H9 (cell line): Measurements from ENCODE around the gene MB. TPM values are rescaled to one million over a fixed set of nuclear protein-coding genes. Genes with fewer than 3 reads are reported as not detected.

Experiments used
- DNase-seq: peaks from one replicate; pipeline ENCODE4 v3.0.0-alpha.2; 2017
- H2AFZ ChIP-seq: one replicate; pipeline ENCODE4 v1.6.1; 2013; ENCODE audit warnings: mild to moderate bottlenecking, low read length, control low read depth, moderate library complexity
- H2AK5ac ChIP-seq: 2 replicates; pipeline ENCODE4 v1.6.1; 2013; ENCODE audit warnings: low read length, control low read depth, mixed read lengths; ENCODE audit not compliant: insufficient read length
- H2BK120ac ChIP-seq: one replicate; pipeline ENCODE4 v1.6.1; 2013; ENCODE audit warnings: low read depth, mild to moderate bottlenecking, low read length, control low read depth, inconsistent platforms; ENCODE audit not compliant: poor library complexity, severe bottlenecking
- H2BK12ac ChIP-seq: 2 replicates; pipeline ENCODE4 v1.6.1; 2013; ENCODE audit warnings: low read length, control low read depth, mixed read lengths, low read depth; ENCODE audit not compliant: insufficient read length
- H2BK15ac ChIP-seq: 2 replicates; pipeline ENCODE4 v1.6.1; 2013; ENCODE audit warnings: low read depth, low read length, control low read depth
- H2BK20ac ChIP-seq: one replicate; pipeline ENCODE4 v1.6.1; 2013; ENCODE audit warnings: low read depth, mild to moderate bottlenecking, low read length, control low read depth, inconsistent platforms; ENCODE audit not compliant: poor library complexity, severe bottlenecking
- H2BK5ac ChIP-seq: 2 replicates; pipeline ENCODE4 v1.6.1; 2013; ENCODE audit warnings: low read length, control low read depth, mixed read lengths; ENCODE audit not compliant: insufficient read length
- H3K14ac ChIP-seq: 2 replicates; pipeline ENCODE4 v1.6.1; 2013; ENCODE audit warnings: low read length, control low read depth; ENCODE audit not compliant: insufficient read depth
- H3K18ac ChIP-seq: 2 replicates; pipeline ENCODE4 v1.6.1; 2013; ENCODE audit warnings: low read depth, mild to moderate bottlenecking, mixed read lengths, low read length, control low read depth; ENCODE audit not compliant: insufficient read length
- H3K23ac ChIP-seq: 2 replicates; pipeline ENCODE4 v1.6.1; 2013; ENCODE audit warnings: low read length, control low read depth, mixed read lengths, low read depth; ENCODE audit not compliant: insufficient read length
- H3K23me2 ChIP-seq: 2 replicates; pipeline ENCODE4 v1.6.1; 2013; ENCODE audit warnings: low read depth, mild to moderate bottlenecking, mixed read lengths, low read length, control low read depth; ENCODE audit not compliant: insufficient read length, poor library complexity, severe bottlenecking
- H3K27ac ChIP-seq: 2 replicates; pipeline ENCODE4 v1.5.1; 2013; ENCODE audit warnings: low read length, control low read depth, mixed read lengths, low read depth; ENCODE audit not compliant: insufficient read length
- H3K27me3 ChIP-seq: 2 replicates; pipeline ENCODE4 v1.6.1; 2013; ENCODE audit warnings: low read length, control low read depth, inconsistent platforms; ENCODE audit not compliant: insufficient read depth
- H3K4ac ChIP-seq: 2 replicates; pipeline ENCODE4 v1.6.1; 2013; ENCODE audit warnings: low read depth, mild to moderate bottlenecking, control low read depth, inconsistent platforms, low read length, moderate library complexity
- H3K4me1 ChIP-seq: 2 replicates; pipeline ENCODE4 v1.6.1; 2013; ENCODE audit warnings: low read length, control low read depth, inconsistent platforms; ENCODE audit not compliant: insufficient read depth
- H3K4me2 ChIP-seq: 2 replicates; pipeline ENCODE4 v1.6.1; 2013; ENCODE audit warnings: low read length, control low read depth, mixed read lengths; ENCODE audit not compliant: insufficient read length, insufficient read depth
- H3K56ac ChIP-seq: 2 replicates; pipeline ENCODE4 v1.6.1; 2013; ENCODE audit warnings: low read depth, mild to moderate bottlenecking, mixed read lengths, low read length, control low read depth; ENCODE audit not compliant: insufficient read length
- H3K79me1 ChIP-seq: 2 replicates; pipeline ENCODE4 v1.6.1; 2013; ENCODE audit warnings: low read depth, mild to moderate bottlenecking, moderate library complexity, low read length, control low read depth, inconsistent platforms; ENCODE audit not compliant: insufficient read depth, poor library complexity, severe bottlenecking
- H3K79me2 ChIP-seq: 2 replicates; pipeline ENCODE4 v1.6.1; 2013; ENCODE audit warnings: low read length, control low read depth, inconsistent platforms; ENCODE audit not compliant: insufficient read depth
- H3K9ac ChIP-seq: 2 replicates; pipeline ENCODE4 v1.6.1; 2013; ENCODE audit warnings: low read length, control low read depth, mixed read lengths; ENCODE audit not compliant: insufficient read length; ENCODE audit errors: extremely low read depth
- H3K9me3 ChIP-seq: one replicate; pipeline ENCODE4 v1.6.1; 2013; ENCODE audit warnings: low read depth, low read length, inconsistent platforms; ENCODE audit not compliant: control insufficient read depth
- H3T11ph ChIP-seq: one replicate; pipeline ENCODE4 v1.6.1; 2013; ENCODE audit warnings: mild to moderate bottlenecking, low read length, control low read depth, inconsistent platforms
- H4K20me1 ChIP-seq: one replicate; pipeline ENCODE4 v1.6.1; 2013; ENCODE audit not compliant: control insufficient read depth, insufficient read length, insufficient read depth
- H4K5ac ChIP-seq: 2 replicates; pipeline ENCODE4 v1.6.1; 2013; ENCODE audit warnings: low read depth, mild to moderate bottlenecking, mixed read lengths, low read length, control low read depth; ENCODE audit not compliant: insufficient read length
- H4K8ac ChIP-seq: replicated peaks from 2 replicates; pipeline ENCODE4 v1.6.1; 2013; ENCODE audit warnings: low read length, control low read depth, mixed read lengths, low read depth; ENCODE audit not compliant: insufficient read length
- H4K91ac ChIP-seq: 2 replicates; pipeline ENCODE4 v1.6.1; 2013; ENCODE audit warnings: low read depth, mild to moderate bottlenecking, moderate library complexity, mixed read lengths, low read length, control low read depth; ENCODE audit not compliant: insufficient read length
- H3K27ac Mint-ChIP-seq, 3 experiments: 2 replicates in 2 of 3; 3 replicates in 1 of 3; pipeline ENCODE4 v1.8.0; 2020 to 2021; ENCODE audit warnings: mixed read lengths in 3 of 3, mild to moderate bottlenecking in 1 of 3, moderate library complexity in 1 of 3
- H3K27me3 Mint-ChIP-seq: 2 replicates; pipeline ENCODE4 v1.8.0; 2021; ENCODE audit warnings: low read depth, mild to moderate bottlenecking, moderate library complexity, mixed read lengths
- H3K36me3 Mint-ChIP-seq, 3 experiments: 2 replicates in 2 of 3; 3 replicates in 1 of 3; pipeline ENCODE4 v1.8.0; 2020 to 2021; ENCODE audit warnings: low read depth in 3 of 3, mixed read lengths in 3 of 3; ENCODE audit not compliant: insufficient read depth in 1 of 3
- H3K4me1 Mint-ChIP-seq, 2 experiments: 2 replicates each; pipeline ENCODE4 v1.8.0; 2020; ENCODE audit warnings: mixed read lengths in 2 of 2
- H3K4me3 Mint-ChIP-seq, 2 experiments: 2 replicates in 1 of 2; 3 replicates in 1 of 2; pipeline ENCODE4 v1.8.0; 2020 to 2021; ENCODE audit warnings: mild to moderate bottlenecking in 2 of 2, mixed read lengths in 2 of 2, moderate library complexity in 1 of 2
- H3K9me3 Mint-ChIP-seq, 2 experiments: 2 replicates in 1 of 2; 3 replicates in 1 of 2; pipeline ENCODE4 v1.8.0; 2020; ENCODE audit warnings: mild to moderate bottlenecking in 2 of 2, mixed read lengths in 2 of 2, moderate library complexity in 1 of 2
- CTCF ChIP-seq: fragments of 200-600 bp; sonication (generic); conservative IDR thresholded peaks from 3 replicates; pipeline ENCODE4 v1.8.0; 2021; ENCODE audit warnings: antibody characterized with exemption, mild to moderate bottlenecking
- WGBS: extraction: QIAGEN DNeasy Blood & Tissue Kit; methylation state at CpG from one replicate; pipeline ENCODE4 v1.1.7; 2013; ENCODE audit warnings: missing lambda C conversion rate, low lambda C conversion rate, mixed read lengths; ENCODE audit not compliant: insufficient read length; ENCODE audit errors: extremely low coverage; 5-methylcytosine and 5-hydroxymethylcytosine counted together
- total RNA-seq: library from RNA; stranded (reverse); gene quantifications from 2 replicates; pipeline ENCODE4 v1.2.1, GENCODE V29; 2021

MB gene
- total RNA-seq, 1 experiment from 2014 or later: 0.55 TPM

- no peak for DNase-seq
- WGBS: no CpG with 5 or more reads among the region's 7 CpGs
- Histone ChIP-seq H2BK12ac (no peak overlapping the region), H3K79me2 (no peaks in the 10 kb centered on the region), H3K23ac (no peak overlapping the region), H3K56ac (no peak overlapping the region), H3K4ac (no peak overlapping the region), H3K27ac (no peak overlapping the region), H4K91ac (no peak overlapping the region), H3K4me2 (no peak overlapping the region), H2BK20ac (no peak overlapping the region), H3T11ph (no peak overlapping the region), H2AK5ac (no peak overlapping the region), H3K9ac (no peak overlapping the region), H3K23me2 (no peaks in the 10 kb centered on the region), H3K18ac (no peak overlapping the region), H2BK5ac (no peak overlapping the region), H3K79me1 (no peaks in the 10 kb centered on the region), H2BK15ac (no peak overlapping the region), H3K9me3 (no peaks in the 10 kb centered on the region), H3K27me3 (no peaks in the 10 kb centered on the region), H4K8ac (no peak overlapping the region), H2AFZ (no peak overlapping the region), H3K14ac (no peak overlapping the region), H4K5ac (no peak overlapping the region), H4K20me1 (no peaks in the 10 kb centered on the region), H2BK120ac (no peak overlapping the region), H3K4me1 (peaks cover 2% of the 10 kb centered on the region; the same call in 1 of the 2 replicates)
- Mint-ChIP-seq H3K4me3 (no peak overlapping the region), H3K27ac (no peak overlapping the region; a peak in 2 of 7 replicates), H3K27me3 (peaks cover 2% of the 10 kb centered on the region), H3K4me1 (peaks cover 44 to 50% of the 10 kb centered on the region in 2 experiments), H3K36me3 (no peaks in the 10 kb centered on the region), H3K9me3 (no peaks in the 10 kb centered on the region)
- TF ChIP-seq CTCF: no peak
Measured at GRCh38 chr22:35641494-35642120, 24.5 kb upstream of the MB start.
